Right lobe of liver (tissue), 4 donors: ENCODE measurements around the gene UNC5B.

Experiments
- CTCF ChIP-seq, 4 donors: fragments of 200-600 bp in 3 of 4; fragments of 450-650 bp in 1 of 4; IDR thresholded peaks; one replicate each; pipeline versions ENCODE4 v1.5.1 to v1.8.0; 2016 to 2022; ENCODE audit warnings: antibody characterized with exemption in 4 of 4, mild to moderate bottlenecking in 2 of 4
- POLR2A ChIP-seq: fragments of 450-650 bp; IDR thresholded peaks from one replicate; pipeline ENCODE4 v1.6.1; 2017; ENCODE audit warnings: antibody characterized with exemption, mild to moderate bottlenecking
- donor health status: DM: no; HTN: no; CAD: no.
- donor health status: DM: no; HTN: no; CAD: no.
- donor health status: DM: no; HTN: yes; CAD: no.

GRCh38 chr10:71281646-71282322 lies 69.4 kb downstream of the UNC5B start:
- TF ChIP-seq CTCF (IDR thresholded peaks at IDR 0.05) (no peak), POLR2A (no peak)
